Measurements from ENCODE around the gene DKK3.

DKK3 gene

GRCh38 chr11:12003815-12004214, 4.6 kb downstream of the DKK3 start:
- DNase-seq (ENCODE audit: low read depth), result no peak

DNA sequence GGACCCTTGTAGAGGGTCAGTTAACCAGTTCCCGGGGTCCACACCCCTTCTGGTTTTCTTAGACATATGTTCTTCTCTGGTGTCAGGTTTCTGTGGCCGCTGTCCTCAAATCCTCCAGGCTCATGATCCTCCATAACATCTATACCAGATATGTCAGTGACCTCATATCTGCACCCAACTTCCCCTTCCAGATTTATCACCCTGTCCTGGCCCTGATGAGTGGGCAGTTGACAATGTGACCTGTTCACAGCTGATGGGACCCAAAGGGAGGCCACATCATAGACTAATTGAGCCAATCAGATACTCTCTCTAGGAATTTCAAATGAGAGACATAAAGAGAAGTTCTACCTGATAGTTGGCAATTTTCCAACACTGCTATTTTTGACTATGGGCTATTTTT, 5.1 kb downstream of the DKK3 start:
- no peak for DNase-seq (ENCODE audit: low read depth)

- DNase-seq (ENCODE audit: low read depth), result no peak
Observed at GRCh38 chr11:12001186-12001585, 7.2 kb downstream of the DKK3 start.

GRCh38 chr11:11998091-11998781, 10.2 kb downstream of the DKK3 start:
- peak; percentile 85 for DNase-seq (ENCODE audit: low read depth)

DNA sequence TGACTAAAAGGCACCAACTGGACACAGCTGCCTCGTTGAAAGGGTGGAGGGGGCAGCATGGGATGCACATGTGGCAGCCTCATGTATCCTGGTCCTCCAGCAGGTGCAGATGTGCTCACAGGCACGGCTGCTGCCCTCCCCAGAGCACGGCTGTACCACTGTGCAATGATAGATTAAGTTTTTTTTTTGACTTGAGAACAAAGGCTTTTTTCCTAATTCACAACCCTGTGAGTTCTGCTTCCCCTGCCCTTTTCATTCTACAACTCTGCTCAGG, 11.4 kb downstream of the DKK3 start:
- no peak for DNase-seq (ENCODE audit: low read depth)

- no peak for DNase-seq (ENCODE audit: low read depth)
Observed at GRCh38 chr11:11996321-11997048, 11.9 kb downstream of the DKK3 start.

DNA sequence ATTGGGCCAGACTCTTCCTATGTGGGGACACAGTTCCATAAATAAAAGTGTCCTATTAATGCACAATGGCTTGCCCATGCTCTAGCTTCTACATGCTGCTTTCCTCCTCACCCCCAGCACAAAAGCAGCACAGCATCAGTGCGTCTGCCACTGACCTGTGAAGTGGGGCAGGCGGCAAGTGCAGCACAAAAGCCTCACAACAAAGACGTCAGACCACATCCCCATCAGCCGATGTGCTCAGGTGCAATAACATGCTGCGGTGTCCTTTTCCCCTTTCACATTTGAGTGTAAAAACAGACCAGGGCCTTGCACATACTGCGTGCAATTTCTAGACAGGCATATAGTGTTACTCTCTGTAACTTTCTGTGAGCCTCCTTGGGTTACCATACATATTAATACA, 12.8 kb downstream of the DKK3 start:
- DNase-seq (ENCODE audit: low read depth), result no peak

DNA sequence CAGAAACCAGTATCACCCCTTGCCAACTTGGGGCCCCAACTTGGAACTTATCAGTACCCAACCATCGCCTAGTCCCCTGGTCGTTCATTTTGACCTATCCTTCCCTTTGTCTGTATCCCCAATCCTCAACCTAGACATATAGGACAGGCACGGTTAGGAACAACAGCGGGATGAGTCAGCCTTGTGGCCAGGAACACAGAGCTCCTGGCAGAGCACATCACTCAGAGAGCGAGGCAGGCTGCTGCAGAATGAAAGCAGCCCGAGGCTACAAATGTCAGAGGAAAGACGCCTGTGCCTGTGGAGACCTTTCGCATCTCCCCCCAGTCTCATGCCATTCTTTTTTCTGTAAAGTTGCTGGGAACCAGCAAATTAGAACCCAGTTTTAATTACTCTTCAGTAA, 14.6 kb downstream of the DKK3 start:
- DNase-seq (ENCODE audit: low read depth), result no peak

DNA sequence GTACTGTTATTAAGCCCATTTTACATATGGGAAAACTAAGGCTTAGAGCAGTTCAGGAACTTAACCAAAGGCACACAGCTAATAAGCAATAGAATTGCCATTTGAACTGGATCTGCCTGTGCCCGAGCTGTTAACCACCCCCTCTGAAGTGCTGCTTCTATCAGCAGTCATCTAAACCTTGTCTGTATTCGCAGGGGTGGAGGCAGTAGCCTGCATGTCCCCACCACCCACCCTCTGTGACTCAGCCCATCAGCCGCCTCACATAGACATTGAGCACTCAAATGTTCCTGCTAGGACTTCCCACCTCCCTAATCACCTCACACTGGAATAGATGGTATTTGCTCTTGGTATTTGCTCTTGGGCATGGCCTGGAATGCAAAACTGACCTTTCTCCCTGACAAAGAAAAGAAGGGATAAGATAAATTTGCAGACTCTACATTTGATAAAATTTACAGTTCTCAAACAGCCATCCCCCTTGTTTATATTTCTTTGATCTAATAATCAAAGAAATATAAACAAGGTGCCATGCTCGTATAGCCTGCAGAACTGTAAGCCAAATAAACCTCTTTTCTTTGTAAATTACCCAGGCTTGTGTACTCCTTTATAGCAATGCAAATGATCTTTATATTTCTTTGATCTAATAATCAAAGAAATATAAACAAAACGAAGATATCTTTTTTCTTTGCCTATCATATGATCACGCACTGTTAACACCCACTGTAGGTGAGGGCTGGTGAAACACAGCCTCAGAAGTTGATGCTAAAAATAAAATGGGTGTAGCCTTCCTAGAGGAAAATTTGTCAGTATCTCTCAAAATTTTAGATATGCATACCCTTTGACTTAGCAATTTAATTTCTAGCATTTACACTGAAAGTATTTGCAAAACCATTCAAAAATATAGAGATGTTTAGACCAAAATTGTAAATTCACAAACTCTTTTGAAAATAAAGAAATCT, 15.9 kb downstream of the DKK3 start:
- DNase-seq (ENCODE audit: low read depth), result no peak

GRCh38 chr11:11989774-11990744, 18.4 kb downstream of the DKK3 start:
- no peak for DNase-seq (ENCODE audit: low read depth)

GRCh38 chr11:11988681-11989261, 19.7 kb downstream of the DKK3 start:
- DNase-seq (ENCODE audit: low read depth), result no peak

- no peak for DNase-seq (ENCODE audit: low read depth)
Observed at GRCh38 chr11:11988099-11988651, 20.3 kb downstream of the DKK3 start.

GRCh38 chr11:11987503-11988022, 20.9 kb downstream of the DKK3 start:
- no peak for DNase-seq (ENCODE audit: low read depth)

DNA sequence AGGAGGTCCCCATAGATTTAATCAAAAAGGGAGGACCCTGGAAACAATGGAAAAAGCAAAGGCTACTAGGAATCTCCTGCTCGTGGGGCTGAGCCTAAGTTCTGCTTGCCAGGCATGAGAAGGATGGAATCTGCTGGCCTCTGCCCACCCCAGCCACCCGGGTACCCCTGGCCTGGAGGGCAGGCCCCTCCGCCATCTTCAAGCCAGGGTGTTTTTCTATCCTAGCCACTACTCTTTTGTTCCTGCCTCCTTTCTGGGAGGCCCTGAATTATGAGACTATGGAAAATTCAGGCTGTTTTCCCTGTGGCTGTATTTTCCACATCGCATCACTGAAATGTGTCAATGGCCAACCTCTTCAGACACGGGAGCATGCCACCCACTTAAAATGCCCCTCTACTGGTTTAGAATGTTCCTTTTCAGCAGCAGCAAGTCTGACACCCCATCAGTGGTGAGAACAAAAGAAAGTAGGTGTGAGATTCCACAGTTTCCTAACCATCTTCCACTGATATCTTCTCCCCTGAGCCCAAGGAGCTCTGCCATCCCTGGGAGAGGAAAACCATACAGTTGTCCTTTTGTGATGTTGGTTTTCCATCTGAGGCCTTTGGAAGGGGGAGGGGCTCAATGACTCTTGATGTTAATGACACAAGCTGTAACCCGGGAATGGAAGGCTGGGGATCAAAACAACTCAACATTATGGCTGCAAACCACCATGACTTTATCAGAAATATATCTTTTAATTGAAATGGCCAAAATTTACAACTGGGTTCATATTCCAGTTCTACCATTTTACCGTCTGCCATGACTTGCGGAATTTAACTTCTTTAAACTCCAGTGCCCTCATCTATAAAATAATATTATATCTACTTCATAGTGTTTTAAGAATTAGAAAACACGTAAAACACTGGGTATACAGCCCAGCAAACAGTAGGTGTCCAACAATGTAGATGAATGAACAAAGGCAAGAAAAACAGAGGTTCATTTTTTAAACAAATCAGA, 22.2 kb downstream of the DKK3 start:
- no peak for DNase-seq (ENCODE audit: low read depth)

DNA sequence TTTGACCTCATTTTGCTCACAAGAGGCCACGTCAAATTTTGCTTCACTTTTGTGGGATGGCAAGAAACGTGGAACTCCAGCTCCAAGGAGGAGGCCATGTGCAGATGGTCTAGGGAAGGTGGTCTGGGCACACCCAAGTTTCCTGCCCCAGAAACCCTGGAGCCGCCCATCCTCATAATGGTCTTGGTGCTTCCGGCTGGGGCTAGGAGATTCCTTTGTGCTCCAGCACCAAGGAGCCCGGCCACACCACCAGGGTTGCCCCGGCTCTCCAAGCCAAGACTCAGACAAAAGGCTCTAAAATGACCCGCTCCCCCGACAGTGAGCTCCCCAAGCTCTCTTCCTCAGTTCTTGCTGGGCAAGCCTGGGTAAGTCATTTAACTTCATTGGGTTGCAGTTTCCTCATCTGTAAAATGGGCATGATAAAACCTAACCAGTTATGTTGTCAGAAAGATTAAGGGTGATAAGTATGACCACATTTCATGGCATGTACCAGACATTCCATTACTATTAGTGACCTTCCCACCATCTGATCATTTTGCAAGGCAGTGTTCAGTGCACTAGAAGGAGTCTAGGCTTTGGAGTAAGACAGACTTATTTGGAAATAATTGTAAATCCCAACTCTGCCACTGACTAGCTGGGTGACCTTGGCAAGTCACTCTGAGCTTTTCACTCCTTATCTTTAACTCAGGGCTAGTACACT, 23.3 kb downstream of the DKK3 start:
- DNase-seq (ENCODE audit: low read depth), result peak; percentile 64

DNA sequence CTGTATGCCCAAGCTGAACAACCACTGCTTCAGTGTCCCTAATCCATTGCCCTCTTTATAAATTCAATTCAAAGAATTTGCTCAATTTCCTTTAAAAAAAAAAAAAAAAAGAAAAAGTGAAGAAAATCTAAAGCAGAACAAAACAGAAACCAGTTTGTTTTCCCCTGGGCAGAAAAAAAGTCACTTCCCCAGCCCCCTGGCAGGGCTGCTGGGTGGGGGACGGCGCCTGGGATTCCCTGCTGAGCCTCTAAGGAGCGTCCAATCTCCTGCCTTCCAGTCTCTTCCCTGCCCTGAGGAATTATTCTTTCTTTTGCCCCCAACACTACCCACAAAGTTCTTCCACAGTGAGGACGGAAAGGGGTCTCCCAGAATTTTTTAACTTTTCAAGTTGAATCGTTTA, 23.9 kb downstream of the DKK3 start:
- no peak for DNase-seq (ENCODE audit: low read depth)

DNA sequence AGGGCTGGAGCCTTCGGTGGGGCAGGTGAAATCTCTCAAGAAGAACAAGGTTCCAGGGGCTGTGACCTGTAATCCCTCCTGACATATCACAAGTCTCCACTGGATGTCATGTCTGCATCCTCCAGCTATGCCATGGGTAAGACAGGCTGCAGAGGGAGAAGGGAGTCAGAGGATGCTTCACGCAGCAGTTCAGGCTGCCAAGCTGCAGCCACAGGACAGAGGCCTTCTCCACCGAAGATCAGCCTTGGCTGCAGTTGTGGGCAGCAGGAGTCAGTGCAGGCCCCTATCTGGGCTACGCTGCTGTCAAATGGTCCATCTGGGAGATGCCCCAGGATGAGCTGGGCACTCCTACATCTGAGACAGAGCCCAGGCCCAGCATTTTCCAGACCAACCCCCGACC, 25.0 kb downstream of the DKK3 start:
- DNase-seq (ENCODE audit: low read depth), result no peak

GRCh38 chr11:11982975-11983374, 25.5 kb downstream of the DKK3 start:
- no peak for DNase-seq (ENCODE audit: low read depth)

- no peak for DNase-seq (ENCODE audit: low read depth)
Observed at GRCh38 chr11:11982461-11982860, 26.0 kb downstream of the DKK3 start.
